HepG2 (cell line): ENCODE measurements around the gene PPP1R18. TPM values are rescaled to one million over a fixed set of nuclear protein-coding genes. Genes with fewer than 3 reads are reported as not detected.

Experiments used
- FOXA3 ChIP-seq: IDR thresholded peaks from 2 replicates; pipeline ENCODE4 v1.6.1; 2016; ENCODE audit warnings: missing genetic modification reagents, missing compliant biosample characterization
- GABPB1 ChIP-seq: IDR thresholded peaks from 2 replicates; pipeline ENCODE4 v1.6.1; 2016; ENCODE audit warnings: mild to moderate bottlenecking, missing genetic modification reagents, moderate library complexity, missing compliant biosample characterization
- NCOR1 ChIP-seq: fragments of 200-600 bp; sonication (generic); IDR thresholded peaks from 2 replicates; pipeline ENCODE4 v1.7.0; 2017; ENCODE audit warnings: antibody characterized with exemption, low read length, borderline replicate concordance
- NR2F6 ChIP-seq, 2 experiments: IDR thresholded peaks; 2 replicates each; pipeline ENCODE4 v1.6.1; 2016; ENCODE audit warnings: antibody characterized with exemption in 1 of 2, mild to moderate bottlenecking in 1 of 2
- PITX1 ChIP-seq: sonication (generic); formaldehyde crosslinking; IDR thresholded peaks from 2 replicates; pipeline ENCODE4 v1.5.1; 2020; ENCODE audit warnings: mild to moderate bottlenecking, missing genetic modification reagents
- POLR2A ChIP-seq, 2 experiments: IDR thresholded peaks; 2 replicates each; pipeline ENCODE4 v1.6.1; 2011; ENCODE audit warnings: low read depth in 2 of 2, low read length in 2 of 2, mild to moderate bottlenecking in 1 of 2, moderate library complexity in 1 of 2; ENCODE audit not compliant: insufficient read depth in 1 of 2
- RAD21 ChIP-seq: fragments of 450-650 bp; formaldehyde crosslinking; IDR thresholded peaks from 2 replicates; pipeline ENCODE4 v1.5.0; 2020; ENCODE audit warnings: mild to moderate bottlenecking
- SALL1 ChIP-seq: sonication (generic); formaldehyde crosslinking; IDR thresholded peaks from 2 replicates; pipeline ENCODE4 v1.8.0; 2022; ENCODE audit warnings: mild to moderate bottlenecking, missing genetic modification reagents
- SMC3 ChIP-seq: IDR thresholded peaks from 2 replicates; pipeline ENCODE4 v1.6.1; 2011; ENCODE audit warnings: low read length, improper control_type of control experiment
- STAG1 ChIP-seq: sonication (generic); formaldehyde crosslinking; IDR thresholded peaks from 2 replicates; pipeline ENCODE4 v1.4.0; 2020; ENCODE audit warnings: missing genetic modification reagents
- TBX2 ChIP-seq: sonication (generic); formaldehyde crosslinking; IDR thresholded peaks from 2 replicates; pipeline ENCODE4 v1.5.0; 2020; ENCODE audit warnings: missing genetic modification reagents, mild to moderate bottlenecking, borderline replicate concordance
- TBX3 ChIP-seq: fragments of 450-650 bp; IDR thresholded peaks from 2 replicates; pipeline ENCODE4 v1.6.1; 2017; ENCODE audit warnings: antibody characterized with exemption, mild to moderate bottlenecking, inconsistent platforms, borderline replicate concordance
- THAP11 ChIP-seq: IDR thresholded peaks from 2 replicates; pipeline ENCODE4 v1.6.1; 2016; ENCODE audit warnings: missing biosample characterization, missing genetic modification reagents
- ZBTB38 ChIP-seq: sonication (generic); formaldehyde crosslinking; IDR thresholded peaks from 2 replicates; pipeline ENCODE4 v1.5.1; 2020; ENCODE audit warnings: mild to moderate bottlenecking, missing genetic modification reagents
- ZFY ChIP-seq: sonication (generic); formaldehyde crosslinking; IDR thresholded peaks from 2 replicates; pipeline ENCODE4 v1.4.0; 2020; ENCODE audit warnings: missing genetic modification reagents
- ZNF607 ChIP-seq: sonication (generic); formaldehyde crosslinking; IDR thresholded peaks from 2 replicates; pipeline ENCODE4 v1.5.1; 2020; ENCODE audit warnings: missing genetic modification reagents, mild to moderate bottlenecking, borderline replicate concordance
- ZNF839 ChIP-seq: sonication (generic); formaldehyde crosslinking; IDR thresholded peaks from 2 replicates; pipeline ENCODE4 v1.4.0; 2020; ENCODE audit warnings: missing genetic modification reagents, mild to moderate bottlenecking, borderline replicate concordance
- ZSCAN20 ChIP-seq: sonication (generic); formaldehyde crosslinking; IDR thresholded peaks from 2 replicates; pipeline ENCODE4 v1.4.0; 2020; ENCODE audit warnings: missing genetic modification reagents, mild to moderate bottlenecking, borderline replicate concordance
- polyA plus RNA-seq, 8 experiments: library from polyadenylated mRNA; depleted of rRNA in 3 of 8; stranded (reverse) in 7 of 8; unstranded in 1 of 8; fragments of >200 nt; fragmentation: Illumina TruSeq in 4 of 8; extraction: Trizol in 4 of 8; gene quantifications; 2 replicates each; pipeline versions ENCODE4 v1.2.1 to v1.2.3, GENCODE V29; 2011 to 2016; ENCODE audit warnings: low read depth in 4 of 8, missing spikeins in 1 of 8, mixed read lengths in 1 of 8; ENCODE audit not compliant: insufficient read depth in 1 of 8
- total RNA-seq, 5 experiments: library from RNA; depleted of rRNA; stranded (reverse); fragments of >200 nt; fragmentation: Illumina TruSeq; extraction: Trizol; gene quantifications; 2 replicates each; pipeline ENCODE4 v1.2.3, GENCODE V29; 2016; ENCODE audit warnings: low read depth in 1 of 5
- TF ChIP-seq, protein P1 (sequence below): sonication (generic); formaldehyde crosslinking; IDR thresholded peaks from 2 replicates; pipeline ENCODE4 v1.5.1; 2020; ENCODE audit warnings: mild to moderate bottlenecking, missing genetic modification reagents, moderate library complexity
- TF ChIP-seq, protein P2 (sequence below): sonication (generic); formaldehyde crosslinking; IDR thresholded peaks from 2 replicates; pipeline ENCODE4 v1.5.0; 2020; ENCODE audit warnings: missing genetic modification reagents
- TF ChIP-seq, protein P3 (sequence below): sonication (generic); formaldehyde crosslinking; IDR thresholded peaks from 2 replicates; pipeline ENCODE4 v1.5.0; 2020; ENCODE audit warnings: mild to moderate bottlenecking, missing genetic modification reagents, moderate library complexity

PPP1R18 gene
- total and polyA plus RNA-seq, 2 of the 13 experiments (the other 11 are each of a cell fraction or from before 2014, with no cell fraction given), result 4.9 to 9.2 TPM

DNA sequence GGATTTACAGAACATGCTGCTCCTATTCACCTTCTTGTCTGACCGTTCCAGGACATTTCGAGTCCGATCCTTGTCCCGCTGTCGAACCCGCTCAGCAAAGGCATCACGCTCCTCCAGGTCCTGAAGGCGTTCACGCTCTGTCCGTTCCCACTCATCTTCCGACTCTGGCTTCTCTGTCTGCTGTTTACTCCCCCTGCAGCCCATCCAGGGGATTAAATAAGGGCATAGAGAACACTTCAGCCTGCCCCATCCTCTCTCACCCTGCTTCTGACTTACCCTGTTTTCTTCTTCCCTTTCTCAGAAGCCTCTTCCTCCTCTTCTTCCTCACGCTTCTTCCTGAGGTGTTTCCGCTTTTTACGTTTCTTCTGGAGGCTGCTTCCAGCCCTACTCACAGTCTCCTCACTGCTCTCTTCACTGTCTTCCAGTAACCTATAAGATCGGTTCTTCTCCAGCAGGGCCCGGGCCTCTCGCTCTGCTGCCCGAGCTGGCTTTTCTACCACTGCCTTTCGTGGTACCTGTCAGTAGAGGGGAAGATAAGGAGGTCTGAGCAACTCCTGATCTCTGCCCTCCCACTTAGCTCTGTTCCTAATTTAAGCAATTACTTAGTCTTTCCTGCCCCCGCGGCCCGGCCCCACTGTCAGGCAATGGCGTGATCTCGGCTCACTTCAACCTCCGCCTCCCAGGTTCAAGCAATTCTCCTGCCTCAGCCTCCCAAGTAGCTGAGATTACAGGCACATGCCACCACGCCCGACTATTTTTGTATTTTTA is 15.5 kb downstream of the PPP1R18 start (continued):
- TF ChIP-seq, protein P1, sequence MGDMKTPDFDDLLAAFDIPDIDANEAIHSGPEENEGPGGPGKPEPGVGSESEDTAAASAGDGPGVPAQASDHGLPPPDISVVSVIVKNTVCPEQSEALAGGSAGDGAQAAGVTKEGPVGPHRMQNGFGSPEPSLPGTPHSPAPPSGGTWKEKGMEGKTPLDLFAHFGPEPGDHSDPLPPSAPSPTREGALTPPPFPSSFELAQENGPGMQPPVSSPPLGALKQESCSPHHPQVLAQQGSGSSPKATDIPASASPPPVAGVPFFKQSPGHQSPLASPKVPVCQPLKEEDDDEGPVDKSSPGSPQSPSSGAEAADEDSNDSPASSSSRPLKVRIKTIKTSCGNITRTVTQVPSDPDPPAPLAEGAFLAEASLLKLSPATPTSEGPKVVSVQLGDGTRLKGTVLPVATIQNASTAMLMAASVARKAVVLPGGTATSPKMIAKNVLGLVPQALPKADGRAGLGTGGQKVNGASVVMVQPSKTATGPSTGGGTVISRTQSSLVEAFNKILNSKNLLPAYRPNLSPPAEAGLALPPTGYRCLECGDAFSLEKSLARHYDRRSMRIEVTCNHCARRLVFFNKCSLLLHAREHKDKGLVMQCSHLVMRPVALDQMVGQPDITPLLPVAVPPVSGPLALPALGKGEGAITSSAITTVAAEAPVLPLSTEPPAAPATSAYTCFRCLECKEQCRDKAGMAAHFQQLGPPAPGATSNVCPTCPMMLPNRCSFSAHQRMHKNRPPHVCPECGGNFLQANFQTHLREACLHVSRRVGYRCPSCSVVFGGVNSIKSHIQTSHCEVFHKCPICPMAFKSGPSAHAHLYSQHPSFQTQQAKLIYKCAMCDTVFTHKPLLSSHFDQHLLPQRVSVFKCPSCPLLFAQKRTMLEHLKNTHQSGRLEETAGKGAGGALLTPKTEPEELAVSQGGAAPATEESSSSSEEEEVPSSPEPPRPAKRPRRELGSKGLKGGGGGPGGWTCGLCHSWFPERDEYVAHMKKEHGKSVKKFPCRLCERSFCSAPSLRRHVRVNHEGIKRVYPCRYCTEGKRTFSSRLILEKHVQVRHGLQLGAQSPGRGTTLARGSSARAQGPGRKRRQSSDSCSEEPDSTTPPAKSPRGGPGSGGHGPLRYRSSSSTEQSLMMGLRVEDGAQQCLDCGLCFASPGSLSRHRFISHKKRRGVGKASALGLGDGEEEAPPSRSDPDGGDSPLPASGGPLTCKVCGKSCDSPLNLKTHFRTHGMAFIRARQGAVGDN (CRISPR knock-in tag), result 0 out of 2 replicates have a peak, but pooled peaks have one; percentile 30
- TF ChIP-seq ZNF607 (CRISPR knock-in tag), result no peak
- TF ChIP-seq GABPB1 (CRISPR knock-in tag), result peak; percentile 5; the same call in 1 of the 2 replicates
- TF ChIP-seq PITX1, result 0 out of 2 replicates have a peak, but pooled peaks have one; percentile 57
- TF ChIP-seq ZBTB38 (CRISPR knock-in tag), result peak; percentile 94
- 0 out of 2 replicates have a peak, but pooled peaks have one; percentile 13 for TF ChIP-seq THAP11 (CRISPR knock-in tag)
- TF ChIP-seq FOXA3 (CRISPR knock-in tag), result 0 out of 2 replicates have a peak, but pooled peaks have one; percentile 37
- TF ChIP-seq, protein P2, sequence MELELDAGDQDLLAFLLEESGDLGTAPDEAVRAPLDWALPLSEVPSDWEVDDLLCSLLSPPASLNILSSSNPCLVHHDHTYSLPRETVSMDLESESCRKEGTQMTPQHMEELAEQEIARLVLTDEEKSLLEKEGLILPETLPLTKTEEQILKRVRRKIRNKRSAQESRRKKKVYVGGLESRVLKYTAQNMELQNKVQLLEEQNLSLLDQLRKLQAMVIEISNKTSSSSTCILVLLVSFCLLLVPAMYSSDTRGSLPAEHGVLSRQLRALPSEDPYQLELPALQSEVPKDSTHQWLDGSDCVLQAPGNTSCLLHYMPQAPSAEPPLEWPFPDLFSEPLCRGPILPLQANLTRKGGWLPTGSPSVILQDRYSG (CRISPR knock-in tag), result no peak
- TF ChIP-seq ZFY (CRISPR knock-in tag), result no peak
- peak; percentile 47 for TF ChIP-seq STAG1
- no peak for TF ChIP-seq NCOR1
- TF ChIP-seq ZSCAN20, result no peak
- TF ChIP-seq, protein P3, sequence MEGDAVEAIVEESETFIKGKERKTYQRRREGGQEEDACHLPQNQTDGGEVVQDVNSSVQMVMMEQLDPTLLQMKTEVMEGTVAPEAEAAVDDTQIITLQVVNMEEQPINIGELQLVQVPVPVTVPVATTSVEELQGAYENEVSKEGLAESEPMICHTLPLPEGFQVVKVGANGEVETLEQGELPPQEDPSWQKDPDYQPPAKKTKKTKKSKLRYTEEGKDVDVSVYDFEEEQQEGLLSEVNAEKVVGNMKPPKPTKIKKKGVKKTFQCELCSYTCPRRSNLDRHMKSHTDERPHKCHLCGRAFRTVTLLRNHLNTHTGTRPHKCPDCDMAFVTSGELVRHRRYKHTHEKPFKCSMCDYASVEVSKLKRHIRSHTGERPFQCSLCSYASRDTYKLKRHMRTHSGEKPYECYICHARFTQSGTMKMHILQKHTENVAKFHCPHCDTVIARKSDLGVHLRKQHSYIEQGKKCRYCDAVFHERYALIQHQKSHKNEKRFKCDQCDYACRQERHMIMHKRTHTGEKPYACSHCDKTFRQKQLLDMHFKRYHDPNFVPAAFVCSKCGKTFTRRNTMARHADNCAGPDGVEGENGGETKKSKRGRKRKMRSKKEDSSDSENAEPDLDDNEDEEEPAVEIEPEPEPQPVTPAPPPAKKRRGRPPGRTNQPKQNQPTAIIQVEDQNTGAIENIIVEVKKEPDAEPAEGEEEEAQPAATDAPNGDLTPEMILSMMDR (CRISPR knock-in tag), result peak; percentile 69
- no peak for TF ChIP-seq POLR2A (IDR thresholded peaks at IDR 0.05; ENCODE audit: insufficient read depth in 1 of 2, low read depth in 2 of 2, low read length in 2 of 2)
- TF ChIP-seq RAD21 (CRISPR knock-in tag), result 0 out of 2 replicates have a peak, but pooled peaks have one; percentile 37
- TF ChIP-seq SALL1 (CRISPR knock-in tag), result peak; percentile 17; the same call in 1 of the 2 replicates
- 0 out of 2 replicates have a peak, but pooled peaks have one; percentile 14 for TF ChIP-seq TBX2
- TF ChIP-seq SMC3, result peak; percentile 67
- TF ChIP-seq TBX3, result no peak
- no peak for TF ChIP-seq NR2F6 (IDR thresholded peaks at IDR 0.05)
- 0 out of 2 replicates have a peak, but pooled peaks have one; percentile 6 for TF ChIP-seq NR2F6 (CRISPR knock-in tag; IDR thresholded peaks at IDR 0.05)
- peak; percentile 28; the same call in 1 of the 2 replicates for TF ChIP-seq ZNF839
